IPS-NIHi11 (cell line): Measurements from ENCODE around the gene ADNP2.

Source experiments
- DNase-seq: peaks from one replicate; pipeline ENCODE4 v3.0.0; 2012; ENCODE audit warnings: mixed read lengths, low spot score

The ADNP2 gene

GRCh38 chr18:80171054-80171872, 62.2 kb downstream of the ADNP2 start:
- DNase-seq = peak; percentile 91

- DNase-seq = no peak
Observed at GRCh38 chr18:80172056-80172455, 63.0 kb downstream of the ADNP2 start.

GRCh38 chr18:80173060-80173459, 64.0 kb downstream of the ADNP2 start:
- DNase-seq = no peak

- no peak for DNase-seq
Observed at GRCh38 chr18:80175451-80176204, 66.6 kb downstream of the ADNP2 start.

GRCh38 chr18:80176334-80177073, 67.4 kb downstream of the ADNP2 start:
- DNase-seq = no peak

- DNase-seq = no peak
Observed at GRCh38 chr18:80177128-80177527, 68.1 kb downstream of the ADNP2 start.

- DNase-seq = no peak
Observed at GRCh38 chr18:80178935-80179818, 70.1 kb downstream of the ADNP2 start.

GRCh38 chr18:80179857-80180558, 70.9 kb downstream of the ADNP2 start:
- no peak for DNase-seq

GRCh38 chr18:80180778-80181564, 71.9 kb downstream of the ADNP2 start:
- no peak for DNase-seq

GRCh38 chr18:80181642-80182461, 72.8 kb downstream of the ADNP2 start:
- DNase-seq = no peak

GRCh38 chr18:80182855-80183254, 73.8 kb downstream of the ADNP2 start:
- DNase-seq = no peak

- DNase-seq = no peak
Observed at GRCh38 chr18:80183273-80184050, 74.4 kb downstream of the ADNP2 start.

GRCh38 chr18:80184243-80184772, 75.2 kb downstream of the ADNP2 start:
- no peak for DNase-seq

GRCh38 chr18:80185545-80185944, 76.5 kb downstream of the ADNP2 start:
- no peak for DNase-seq

GRCh38 chr18:80187956-80188642, 79.0 kb downstream of the ADNP2 start:
- DNase-seq = no peak

GRCh38 chr18:80188643-80189530, 79.8 kb downstream of the ADNP2 start:
- DNase-seq = no peak

GRCh38 chr18:80189531-80189865, 80.4 kb downstream of the ADNP2 start:
- DNase-seq = no peak
